Measurements from ENCODE around the gene TRPT1. TPM values are rescaled to one million over a fixed set of nuclear protein-coding genes. Genes with fewer than 3 reads are reported as not detected.
"Not testable (repeated sequence)": the region's sequence is repeated elsewhere in the genome, so short reads cannot be mapped to it uniquely, and the experiment has no call there.

Gene TRPT1
- total RNA-seq, 1 experiment from 2014 or later: 65.0 TPM

- no peak for DNase-seq (ENCODE audit: low read depth)
Measured at GRCh38 chr11:64258946-64259532, 33.1 kb upstream of the TRPT1 start.

DNA sequence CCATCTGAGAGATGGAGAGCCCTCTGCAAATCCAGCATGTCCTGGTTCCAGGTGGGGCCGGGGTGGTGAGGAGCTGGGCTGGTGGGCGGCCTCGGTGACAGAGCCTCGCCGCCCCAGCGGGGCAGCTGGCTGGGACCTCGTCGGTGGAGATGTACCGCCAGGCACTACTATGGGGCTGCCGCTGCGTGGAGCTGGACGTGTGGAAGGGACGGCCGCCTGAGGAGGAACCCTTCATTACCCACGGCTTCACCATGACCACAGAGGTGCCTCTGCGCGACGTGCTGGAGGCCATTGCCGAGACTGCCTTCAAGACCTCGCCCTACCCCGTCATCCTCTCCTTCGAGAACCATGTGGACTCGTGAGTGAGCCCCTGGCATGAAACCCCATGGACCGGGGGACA, 32.4 kb upstream of the TRPT1 start:
- no peak for DNase-seq (ENCODE audit: low read depth)

GRCh38 chr11:64256300-64256699, 30.3 kb upstream of the TRPT1 start:
- DNase-seq (ENCODE audit: low read depth): no peak

- DNase-seq (ENCODE audit: low read depth): no peak
Measured at GRCh38 chr11:64255135-64256128, 29.4 kb upstream of the TRPT1 start.

- no peak for DNase-seq (ENCODE audit: low read depth)
Measured at GRCh38 chr11:64254326-64254725, 28.3 kb upstream of the TRPT1 start.

GRCh38 chr11:64253481-64253880, 27.5 kb upstream of the TRPT1 start:
- DNase-seq (ENCODE audit: low read depth): no peak

DNA sequence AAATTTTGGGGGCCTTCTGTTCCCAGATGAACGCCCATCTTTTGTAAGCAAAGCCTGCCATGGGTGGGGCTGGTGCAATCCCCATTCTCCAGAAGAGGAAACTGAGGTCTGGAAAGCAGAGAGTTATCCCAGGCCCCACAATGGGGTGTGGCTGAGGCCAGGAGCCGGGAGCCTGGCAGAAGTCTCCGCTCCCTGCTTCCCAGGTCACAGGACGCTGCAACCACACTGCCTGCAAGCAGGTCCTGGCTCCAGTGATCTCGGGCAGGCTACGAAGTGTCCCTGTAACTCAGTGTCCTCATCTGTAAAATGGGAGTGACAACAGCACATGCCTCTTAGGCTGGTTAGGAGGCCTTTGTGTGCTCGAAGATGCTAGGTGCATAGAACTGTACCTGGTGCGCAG, 27.1 kb upstream of the TRPT1 start:
- no peak for DNase-seq (ENCODE audit: low read depth)

DNA sequence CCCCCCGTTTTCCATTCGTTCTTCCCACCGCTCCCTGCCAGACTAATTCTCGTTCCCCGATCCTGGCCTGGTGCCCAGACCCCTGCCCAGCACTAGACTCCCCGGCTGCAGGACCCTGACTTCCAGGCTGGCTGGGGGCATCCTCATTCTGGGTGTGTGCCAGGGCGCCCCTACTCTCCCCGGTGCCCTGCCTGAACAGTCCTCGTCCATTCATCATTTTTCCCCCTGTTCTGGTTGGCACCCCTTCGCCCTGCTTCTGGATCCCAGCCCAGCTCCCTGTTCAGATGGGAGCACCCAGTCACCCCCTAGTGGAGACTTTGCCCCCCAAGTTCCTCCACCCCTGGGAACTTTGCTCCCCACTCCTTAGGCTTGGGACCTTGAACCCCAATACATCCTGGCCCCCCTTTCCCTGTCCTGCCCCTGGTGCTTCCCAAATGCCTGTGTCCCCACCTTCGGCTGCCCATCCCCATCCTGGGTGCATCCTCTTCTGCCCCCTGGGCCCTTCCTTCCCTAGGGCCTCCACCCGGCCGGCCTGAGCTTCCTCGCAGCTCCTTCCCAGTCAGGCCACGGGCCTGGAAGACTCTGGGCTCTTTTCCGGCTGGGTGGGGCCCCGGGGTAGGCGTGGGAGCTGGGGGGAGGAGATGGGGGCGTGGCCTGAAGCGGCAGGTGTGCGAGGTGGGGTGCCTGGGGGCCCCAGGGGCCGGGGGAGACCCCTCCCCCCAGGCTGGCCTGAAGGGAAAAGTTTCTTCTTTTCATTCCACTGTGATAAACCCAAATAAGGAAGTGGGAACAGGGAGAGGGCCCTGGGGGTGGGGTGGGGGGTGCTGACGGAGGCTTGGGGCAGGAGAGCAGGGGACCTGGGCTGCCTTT, 26.3 kb upstream of the TRPT1 start:
- DNase-seq (ENCODE audit: low read depth): no peak

- DNase-seq (ENCODE audit: low read depth): no peak
Measured at GRCh38 chr11:64251753-64252002, 25.7 kb upstream of the TRPT1 start.

DNA sequence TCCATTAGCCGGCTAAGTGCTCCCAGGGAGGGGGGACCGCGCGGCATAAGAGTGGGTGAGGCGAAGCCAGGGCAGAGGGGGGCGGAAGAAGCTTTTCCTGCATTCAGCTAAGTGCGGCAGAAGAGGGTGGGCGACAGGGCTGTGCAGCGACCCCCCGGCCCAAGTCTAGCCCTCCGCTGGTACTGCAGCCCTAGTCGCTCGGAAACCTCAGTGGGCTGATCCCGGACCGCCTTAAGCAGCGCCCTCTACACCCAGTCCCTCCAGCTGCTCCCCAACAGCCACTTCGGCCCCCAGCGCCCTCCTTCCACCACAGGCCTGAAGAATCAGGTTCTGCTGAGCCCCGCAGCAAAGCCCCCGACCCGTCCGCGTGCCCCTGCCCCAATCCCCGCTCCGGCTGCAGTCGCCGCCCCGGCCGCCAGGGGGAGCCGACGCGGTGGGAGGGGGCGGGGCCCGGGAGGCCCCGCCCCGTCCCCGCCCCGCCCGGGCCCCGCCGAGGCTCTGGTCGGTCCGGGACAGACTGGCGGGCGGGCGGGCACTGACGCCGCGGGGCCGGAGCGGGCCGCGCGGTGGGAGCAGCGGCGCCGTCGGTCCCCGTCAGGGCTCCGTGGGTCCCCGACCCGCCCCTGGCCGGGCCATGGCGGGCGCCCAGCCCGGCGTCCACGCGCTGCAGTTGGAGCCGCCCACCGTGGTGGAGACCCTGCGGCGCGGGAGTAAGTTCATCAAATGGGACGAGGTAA, 25.2 kb upstream of the TRPT1 start, which contains the start of gene PLCB3:
TSS of gene PLCB3 (plus strand) at position 515 of the 737 bp plus-strand sequence. CDS start at position 635, 120 bp downstream.
- no peak for DNase-seq (ENCODE audit: low read depth)

DNA sequence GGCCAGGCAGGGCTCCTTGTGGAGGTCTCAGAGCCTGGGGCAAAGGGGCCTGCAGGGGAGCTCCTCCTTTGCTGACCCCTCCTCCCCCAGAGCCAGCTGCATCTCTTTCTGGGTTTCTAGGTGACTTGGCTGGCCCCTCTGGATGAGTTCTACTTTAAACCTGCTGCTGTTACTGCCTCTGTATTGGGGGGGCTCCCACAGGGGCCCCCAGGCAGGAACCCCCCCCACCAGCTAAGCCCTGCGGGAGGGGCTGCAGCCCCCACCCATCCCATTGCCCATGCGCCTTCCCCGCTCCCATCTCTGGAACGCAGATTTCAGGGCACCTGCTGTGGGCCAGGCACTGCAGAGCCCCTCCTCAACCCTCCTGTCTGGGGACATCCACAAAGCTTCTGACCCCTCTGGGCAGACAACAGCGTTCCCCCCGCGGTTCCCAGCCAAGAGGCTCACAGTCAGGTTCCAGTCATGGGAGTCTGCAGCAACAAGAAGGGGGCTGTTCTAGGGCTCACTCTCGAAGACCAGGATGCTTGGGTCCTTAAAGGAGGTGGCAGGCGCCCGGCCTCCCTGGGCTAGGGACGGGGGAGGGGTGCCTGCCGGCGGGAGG, 24.5 kb upstream of the TRPT1 start:
- DNase-seq (ENCODE audit: low read depth): no peak

DNA sequence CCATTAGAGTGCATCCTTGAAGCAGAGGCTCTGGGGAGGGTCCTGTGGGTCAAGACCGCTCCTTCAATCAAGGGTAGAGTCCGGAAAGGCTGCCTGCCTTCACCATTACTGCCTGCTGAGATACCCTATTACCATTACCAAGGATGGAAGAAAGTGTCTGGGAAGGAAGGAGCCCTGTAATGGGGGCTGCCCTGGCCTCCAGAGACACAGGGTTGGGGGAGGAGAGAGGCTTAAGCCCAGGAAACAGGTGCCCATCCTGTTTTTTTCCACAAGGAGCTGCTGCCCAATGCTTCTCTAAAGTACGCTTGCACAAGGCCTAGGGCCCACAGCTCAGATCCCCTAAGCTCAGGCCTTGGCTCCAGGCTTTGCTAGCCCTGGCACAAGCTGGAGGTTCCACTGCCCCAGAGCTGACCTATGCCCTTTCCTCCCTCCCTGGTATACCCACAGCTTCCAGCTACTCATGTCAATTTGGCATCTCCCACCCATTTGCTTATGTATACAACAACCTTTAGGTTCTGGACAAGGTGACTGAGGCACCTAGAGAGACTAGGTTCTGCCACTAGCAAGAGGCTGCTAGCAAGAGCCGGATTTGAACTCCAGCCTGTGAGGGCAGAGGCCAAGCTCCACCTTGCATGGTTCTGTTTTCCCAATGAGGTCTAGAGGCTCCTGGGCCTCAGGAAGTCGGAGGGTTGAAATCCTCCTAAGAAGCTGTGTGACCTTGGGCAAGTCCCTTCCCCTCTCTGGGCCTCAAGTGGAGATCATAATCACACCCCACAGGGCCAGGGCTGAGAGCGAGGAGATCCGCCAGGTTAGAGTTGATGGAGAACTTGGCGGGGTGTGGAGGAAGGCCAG, 23.8 kb upstream of the TRPT1 start:
- DNase-seq (ENCODE audit: low read depth): no peak

GRCh38 chr11:64249038-64249437, 23.1 kb upstream of the TRPT1 start:
- DNase-seq (ENCODE audit: low read depth): no peak

GRCh38 chr11:64248578-64248977, 22.6 kb upstream of the TRPT1 start:
- DNase-seq (ENCODE audit: low read depth): no peak

- DNase-seq (ENCODE audit: low read depth): no peak
Measured at GRCh38 chr11:64247729-64248531, 21.9 kb upstream of the TRPT1 start.

GRCh38 chr11:64246871-64247728, 21.1 kb upstream of the TRPT1 start, which contains the start of gene PPP1R14B:
Gene PPP1R14B (minus strand): TSS chr11:64246943. CDS start chr11:64246673, 270 bp downstream.
- peak; percentile 91 for DNase-seq (ENCODE audit: low read depth)

DNA sequence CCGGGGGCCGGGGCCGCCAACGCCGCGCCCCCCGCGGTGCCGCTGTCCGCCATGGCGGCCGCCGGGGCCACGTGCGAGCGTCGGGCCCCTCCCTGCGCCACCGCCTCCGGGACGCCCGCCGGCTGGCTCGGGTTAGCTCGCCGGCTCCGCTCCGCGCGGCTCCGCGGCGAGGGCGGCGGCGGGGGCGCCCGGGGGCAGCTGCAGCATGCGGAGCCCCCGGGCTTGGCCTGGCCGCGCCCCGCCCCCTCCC, 20.6 kb upstream of the TRPT1 start:
- DNase-seq (ENCODE audit: low read depth): not testable (repeated sequence)

All from LHCN-M2 (cell line).